DOHH2 (cell line): ENCODE data around the gene CNPY2.

Source experiments
- H3F3A ChIP-seq: fragments of 200-600 bp; sonication (generic), shearing (Covaris generic); 2 replicates; pipeline ENCODE4 v1.6.0; 2016; ENCODE audit warnings: antibody characterized with exemption, mild to moderate bottlenecking; ENCODE audit not compliant: control insufficient read depth, insufficient read depth
- H3K27ac ChIP-seq: fragments of 200-600 bp; sonication (generic); 2 replicates; pipeline ENCODE4 v1.5.1; 2014; ENCODE audit warnings: low read depth, mild to moderate bottlenecking, low read length, moderate library complexity
- H3K27me3 ChIP-seq: fragments of 200-600 bp; sonication (generic); 2 replicates; pipeline ENCODE4 v1.6.1; 2014; ENCODE audit warnings: mild to moderate bottlenecking, low read length, mixed read lengths; ENCODE audit not compliant: control insufficient read depth
- H3K36me3 ChIP-seq: fragments of 200-600 bp; sonication (generic); 2 replicates; pipeline ENCODE4 v1.6.1; 2014; ENCODE audit warnings: mild to moderate bottlenecking, low read length, moderate library complexity, mixed read lengths; ENCODE audit not compliant: control insufficient read depth
- H3K4me1 ChIP-seq: fragments of 200-600 bp; sonication (generic); 2 replicates; pipeline ENCODE4 v1.6.1; 2014; ENCODE audit warnings: mild to moderate bottlenecking, low read length, mixed read lengths; ENCODE audit not compliant: control insufficient read depth
- H3K4me2 ChIP-seq: fragments of 200-600 bp; sonication (generic); 2 replicates; pipeline ENCODE4 v1.6.0; 2014; ENCODE audit warnings: mild to moderate bottlenecking, low read length, moderate library complexity
- H3K4me3 ChIP-seq: fragments of 200-600 bp; sonication (generic); 2 replicates; pipeline ENCODE4 v1.5.1; 2014; ENCODE audit warnings: mild to moderate bottlenecking, low read length, mixed read lengths
- H3K79me2 ChIP-seq: fragments of 200-600 bp; sonication (generic); 2 replicates; pipeline ENCODE4 v1.6.1; 2014; ENCODE audit warnings: mild to moderate bottlenecking, low read length, mixed read lengths; ENCODE audit not compliant: control insufficient read depth
- H3K9me2 ChIP-seq: fragments of 200-600 bp; sonication (generic); replicated peaks from 2 replicates; pipeline ENCODE4 v1.6.1; 2014; ENCODE audit warnings: mild to moderate bottlenecking, low read length, mixed read lengths; ENCODE audit not compliant: control insufficient read depth
- H3K9me3 ChIP-seq: fragments of 200-600 bp; sonication (generic); 2 replicates; pipeline ENCODE4 v1.6.1; 2014; ENCODE audit warnings: antibody characterized with exemption, low read length, mixed read lengths; ENCODE audit not compliant: control insufficient read depth, insufficient read depth
- H4K20me1 ChIP-seq: fragments of 200-600 bp; sonication (generic); 2 replicates; pipeline ENCODE4 v1.6.0; 2014; ENCODE audit warnings: low read depth, mild to moderate bottlenecking, antibody characterized with exemption, low read length, moderate library complexity; ENCODE audit not compliant: control insufficient read depth, insufficient read depth
- EZH2phosphoT487 ChIP-seq: fragments of 200-600 bp; sonication (generic); IDR thresholded peaks from 2 replicates; pipeline ENCODE4 v1.6.1; 2017; ENCODE audit warnings: borderline replicate concordance, mild to moderate bottlenecking, antibody characterized with exemption, low read length, moderate library complexity, mixed read lengths
- TF ChIP-seq, protein P1 (sequence below): fragments of 200-600 bp; sonication (generic); IDR thresholded peaks from one replicate; pipeline ENCODE4 v1.5.1; 2014; ENCODE audit warnings: antibody characterized with exemption, mild to moderate bottlenecking, low read depth, low read length; ENCODE audit not compliant: poor library complexity, severe bottlenecking

Gene CNPY2

DNA sequence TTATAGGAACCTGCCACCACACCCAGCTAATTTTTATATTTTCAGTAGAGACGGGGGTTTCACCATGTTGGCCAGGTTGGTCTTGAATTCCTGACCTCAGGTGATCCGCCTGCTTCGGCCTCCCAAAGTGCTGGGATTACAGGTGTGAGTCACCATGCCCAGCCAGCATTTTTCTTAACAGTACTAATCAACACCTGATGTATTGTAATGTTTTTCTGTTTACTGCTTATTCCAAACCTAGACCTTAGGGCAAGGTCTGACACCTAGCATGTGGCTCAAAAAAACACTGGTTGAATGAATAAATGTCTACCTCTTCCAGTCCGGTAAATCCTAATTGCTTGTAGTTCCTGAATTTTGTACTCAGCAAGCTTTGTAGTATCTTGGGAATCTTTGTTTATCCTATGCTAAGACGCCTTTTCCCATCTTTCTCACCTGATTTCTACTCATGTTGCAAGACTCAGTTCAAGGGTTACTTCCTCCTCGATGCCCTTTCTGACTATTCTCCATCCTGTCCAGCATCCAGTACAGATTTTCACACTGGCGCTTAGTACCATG lies 15.2 kb upstream of the CNPY2 start:
- H3K79me2 ChIP-seq: peaks cover 28% of the 10 kb centered on the region
- no peaks in the 10 kb centered on the region for H3K27me3 ChIP-seq
- no peaks in the 10 kb centered on the region for H4K20me1 ChIP-seq
- H3K9me2 ChIP-seq: no peaks in the 10 kb centered on the region
- peaks cover 50% of the 10 kb centered on the region for H3K36me3 ChIP-seq
- H3K4me3 ChIP-seq: no peak overlapping the region
- H3K27ac ChIP-seq: no peak overlapping the region
- H3K4me1 ChIP-seq: peaks cover 29% of the 10 kb centered on the region
- TF ChIP-seq, protein P1, sequence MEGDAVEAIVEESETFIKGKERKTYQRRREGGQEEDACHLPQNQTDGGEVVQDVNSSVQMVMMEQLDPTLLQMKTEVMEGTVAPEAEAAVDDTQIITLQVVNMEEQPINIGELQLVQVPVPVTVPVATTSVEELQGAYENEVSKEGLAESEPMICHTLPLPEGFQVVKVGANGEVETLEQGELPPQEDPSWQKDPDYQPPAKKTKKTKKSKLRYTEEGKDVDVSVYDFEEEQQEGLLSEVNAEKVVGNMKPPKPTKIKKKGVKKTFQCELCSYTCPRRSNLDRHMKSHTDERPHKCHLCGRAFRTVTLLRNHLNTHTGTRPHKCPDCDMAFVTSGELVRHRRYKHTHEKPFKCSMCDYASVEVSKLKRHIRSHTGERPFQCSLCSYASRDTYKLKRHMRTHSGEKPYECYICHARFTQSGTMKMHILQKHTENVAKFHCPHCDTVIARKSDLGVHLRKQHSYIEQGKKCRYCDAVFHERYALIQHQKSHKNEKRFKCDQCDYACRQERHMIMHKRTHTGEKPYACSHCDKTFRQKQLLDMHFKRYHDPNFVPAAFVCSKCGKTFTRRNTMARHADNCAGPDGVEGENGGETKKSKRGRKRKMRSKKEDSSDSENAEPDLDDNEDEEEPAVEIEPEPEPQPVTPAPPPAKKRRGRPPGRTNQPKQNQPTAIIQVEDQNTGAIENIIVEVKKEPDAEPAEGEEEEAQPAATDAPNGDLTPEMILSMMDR: no peak
- no peak for TF ChIP-seq EZH2phosphoT487
- no peaks in the 10 kb centered on the region for H3K9me3 ChIP-seq
- H3K4me2 ChIP-seq: no peak overlapping the region
- peaks cover 5% of the 10 kb centered on the region; the same call in 1 of the 2 replicates for H3F3A ChIP-seq

DNA sequence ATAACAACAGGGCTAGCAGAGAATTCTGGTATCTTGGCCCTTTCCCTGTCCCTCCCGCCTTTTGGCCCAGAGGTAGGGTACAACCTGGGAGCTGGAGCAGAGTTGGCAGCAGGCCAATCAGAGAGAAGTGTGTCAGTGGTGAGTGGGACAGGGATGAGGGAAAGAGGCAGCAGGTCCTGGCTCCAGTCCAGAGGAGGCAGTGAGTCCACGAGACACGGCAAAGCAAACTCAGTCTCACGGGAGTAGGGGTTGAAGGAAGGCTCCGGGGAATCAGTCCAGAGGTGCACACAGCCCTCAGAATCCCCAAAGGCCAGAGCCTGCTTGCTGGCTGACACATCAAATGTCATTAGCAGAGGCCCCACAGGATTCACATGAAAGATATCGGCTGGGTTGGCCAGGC lies 10.7 kb upstream of the CNPY2 start:
- Histone ChIP-seq H3K36me3 (peaks cover 78% of the 10 kb centered on the region), H4K20me1 (no peaks in the 10 kb centered on the region), H3K9me2 (no peaks in the 10 kb centered on the region), H3F3A (no peaks in the 10 kb centered on the region), H3K27me3 (no peaks in the 10 kb centered on the region), H3K4me2 (no peak overlapping the region), H3K4me1 (no peaks in the 10 kb centered on the region), H3K27ac (no peak overlapping the region), H3K9me3 (no peaks in the 10 kb centered on the region), H3K79me2 (peaks cover 6% of the 10 kb centered on the region), H3K4me3 (no peak overlapping the region)
- TF ChIP-seq, protein P1: no peak
- TF ChIP-seq EZH2phosphoT487: no peak

DNA sequence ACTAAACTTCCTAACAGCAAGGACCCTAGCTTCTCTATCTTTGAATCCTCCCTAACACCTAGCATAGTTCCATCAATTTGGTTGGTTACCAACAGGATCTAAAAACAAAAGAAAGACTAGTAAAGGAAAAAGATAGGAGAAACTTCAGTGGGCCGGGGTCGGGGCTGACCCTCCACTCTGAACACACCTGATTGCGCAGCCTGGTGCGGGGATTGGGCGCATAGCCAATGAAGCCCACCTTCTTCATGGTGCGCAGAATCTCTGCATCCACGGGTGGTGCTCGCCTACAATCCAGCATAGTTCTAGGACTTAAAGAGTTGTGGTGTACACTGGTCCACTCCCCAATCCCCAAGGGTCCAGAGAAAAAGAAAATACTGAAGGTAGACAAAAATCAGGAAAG lies 10.3 kb upstream of the CNPY2 start:
- no peaks in the 10 kb centered on the region for H3K9me2 ChIP-seq
- no peaks in the 10 kb centered on the region for H4K20me1 ChIP-seq
- peaks cover 74% of the 10 kb centered on the region for H3K36me3 ChIP-seq
- no peak overlapping the region for H3K27ac ChIP-seq
- no peak overlapping the region for H3K4me3 ChIP-seq
- H3K9me3 ChIP-seq: no peaks in the 10 kb centered on the region
- H3K4me2 ChIP-seq: no peak overlapping the region
- H3K4me1 ChIP-seq: no peaks in the 10 kb centered on the region
- no peaks in the 10 kb centered on the region for H3F3A ChIP-seq
- TF ChIP-seq, protein P1: no peak
- no peak for TF ChIP-seq EZH2phosphoT487
- H3K79me2 ChIP-seq: peaks cover 2% of the 10 kb centered on the region
- no peaks in the 10 kb centered on the region for H3K27me3 ChIP-seq
